22Rv1 (cell line): Measurements from ENCODE around the gene NOXA1.

Experiments used
- ZFX ChIP-seq: fragments of 450-650 bp; IDR thresholded peaks from 2 replicates; pipeline ENCODE4 v1.6.1; 2017; ENCODE audit warnings: antibody characterized with exemption, borderline replicate concordance
- TF ChIP-seq, protein P1 (sequence below): fragments of 450-650 bp; IDR thresholded peaks from 2 replicates; pipeline ENCODE4 v1.5.1; 2017; ENCODE audit warnings: mild to moderate bottlenecking

DNA sequence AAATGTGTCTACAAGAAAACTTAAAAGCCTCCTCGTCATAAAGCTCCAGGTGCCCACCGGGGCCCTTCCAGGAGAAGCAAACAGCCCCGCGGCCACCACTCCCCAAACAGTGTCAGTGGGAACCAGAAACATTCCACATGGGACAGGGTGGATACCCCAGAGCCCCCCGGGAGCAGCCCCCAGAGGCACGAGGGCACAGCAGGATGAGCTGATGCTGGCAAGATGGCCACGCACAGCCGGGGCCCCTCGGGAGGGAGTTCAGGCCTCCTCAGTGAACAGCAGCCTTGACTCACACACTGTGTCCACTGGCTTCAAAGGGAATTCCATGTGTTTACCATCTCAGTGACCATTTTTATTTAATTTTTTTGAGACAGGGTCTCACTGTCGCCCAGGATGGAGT lies 10.8 kb upstream of the NOXA1 start:
- TF ChIP-seq, protein P1, sequence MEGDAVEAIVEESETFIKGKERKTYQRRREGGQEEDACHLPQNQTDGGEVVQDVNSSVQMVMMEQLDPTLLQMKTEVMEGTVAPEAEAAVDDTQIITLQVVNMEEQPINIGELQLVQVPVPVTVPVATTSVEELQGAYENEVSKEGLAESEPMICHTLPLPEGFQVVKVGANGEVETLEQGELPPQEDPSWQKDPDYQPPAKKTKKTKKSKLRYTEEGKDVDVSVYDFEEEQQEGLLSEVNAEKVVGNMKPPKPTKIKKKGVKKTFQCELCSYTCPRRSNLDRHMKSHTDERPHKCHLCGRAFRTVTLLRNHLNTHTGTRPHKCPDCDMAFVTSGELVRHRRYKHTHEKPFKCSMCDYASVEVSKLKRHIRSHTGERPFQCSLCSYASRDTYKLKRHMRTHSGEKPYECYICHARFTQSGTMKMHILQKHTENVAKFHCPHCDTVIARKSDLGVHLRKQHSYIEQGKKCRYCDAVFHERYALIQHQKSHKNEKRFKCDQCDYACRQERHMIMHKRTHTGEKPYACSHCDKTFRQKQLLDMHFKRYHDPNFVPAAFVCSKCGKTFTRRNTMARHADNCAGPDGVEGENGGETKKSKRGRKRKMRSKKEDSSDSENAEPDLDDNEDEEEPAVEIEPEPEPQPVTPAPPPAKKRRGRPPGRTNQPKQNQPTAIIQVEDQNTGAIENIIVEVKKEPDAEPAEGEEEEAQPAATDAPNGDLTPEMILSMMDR: no peak
- no peak for TF ChIP-seq ZFX
